Neural cell (in vitro differentiated cells): ENCODE data around the gene INPP5A. TPM values are rescaled to one million over a fixed set of nuclear protein-coding genes. Genes with fewer than 3 reads are reported as not detected.

ENCODE experiments used
- H2AFZ ChIP-seq: fragments of 200-600, 300-800 bp; sonication (generic), shearing (Covaris generic); 2 replicates; pipeline ENCODE4 v1.6.0; 2014; ENCODE audit warnings: low read depth, mild to moderate bottlenecking, antibody characterized with exemption, low read length, moderate library complexity
- H3F3A ChIP-seq: fragments of 200-600 bp; shearing (Covaris generic); 2 replicates; pipeline ENCODE4 v1.6.1; 2016; ENCODE audit warnings: mild to moderate bottlenecking, moderate library complexity, mixed read lengths, antibody characterized with exemption, low read length; ENCODE audit not compliant: insufficient read depth, poor library complexity, severe bottlenecking
- H3K27ac ChIP-seq: fragments of 200-600, 300-800 bp; sonication (generic), shearing (Covaris generic); 2 replicates; pipeline ENCODE4 v1.5.1; 2014; ENCODE audit warnings: mild to moderate bottlenecking, low read length, moderate library complexity
- H3K27me3 ChIP-seq: fragments of 300-800, 200-600 bp; sonication (generic), shearing (Covaris generic); 2 replicates; pipeline ENCODE4 v1.6.0; 2014; ENCODE audit warnings: mild to moderate bottlenecking, low read depth, low read length, moderate library complexity; ENCODE audit not compliant: insufficient read depth
- H3K36me3 ChIP-seq: fragments of 300-800, 200-600 bp; sonication (generic), shearing (Covaris generic); 2 replicates; pipeline ENCODE4 v1.5.1; 2014; ENCODE audit warnings: mild to moderate bottlenecking, antibody characterized with exemption, low read length, moderate library complexity; ENCODE audit not compliant: insufficient read depth
- H3K4me2 ChIP-seq: fragments of 300-800, 200-600 bp; sonication (generic), shearing (Covaris generic); 2 replicates; pipeline ENCODE4 v1.6.0; 2014; ENCODE audit warnings: mild to moderate bottlenecking, low read length
- H3K4me3 ChIP-seq: fragments of 300-800, 200-600 bp; sonication (generic), shearing (Covaris generic); 2 replicates; pipeline ENCODE4 v1.5.1; 2014; ENCODE audit warnings: mild to moderate bottlenecking, low read length, moderate library complexity
- H3K79me2 ChIP-seq: fragments of 200-600 bp; shearing (Covaris generic); replicated peaks from 2 replicates; pipeline ENCODE4 v1.6.0; 2014; ENCODE audit warnings: mild to moderate bottlenecking, low read length, moderate library complexity; ENCODE audit not compliant: insufficient read depth
- H3K9ac ChIP-seq: fragments of 300-800, 200-600 bp; sonication (generic), shearing (Covaris generic); 2 replicates; pipeline ENCODE4 v1.6.1; 2016; ENCODE audit warnings: mild to moderate bottlenecking, low read length, mixed read lengths
- H3K9me2 ChIP-seq: fragments of 200-600 bp; shearing (Covaris generic); 2 replicates; pipeline ENCODE4 v1.6.1; 2016; ENCODE audit warnings: mild to moderate bottlenecking, low read length, mixed read lengths; ENCODE audit not compliant: insufficient read depth
- H3K9me3 ChIP-seq: fragments of 200-600, 300-800 bp; sonication (generic), shearing (Covaris generic); 2 replicates; pipeline ENCODE4 v1.6.1; 2016; ENCODE audit warnings: mild to moderate bottlenecking, mixed run types, low read length, moderate library complexity, mixed read lengths
- H4K20me1 ChIP-seq: fragments of 200-600 bp; shearing (Covaris generic); 2 replicates; pipeline ENCODE4 v1.6.1; 2016; ENCODE audit warnings: mild to moderate bottlenecking, mixed run types; ENCODE audit not compliant: insufficient read depth
- EP300 ChIP-seq: fragments of 450-650 bp; conservative IDR thresholded peaks from 2 replicates; pipeline ENCODE4 v1.6.1; 2014; ENCODE audit warnings: antibody characterized with exemption, mild to moderate bottlenecking, moderate library complexity; ENCODE audit not compliant: poor library complexity, severe bottlenecking
- EZH2 ChIP-seq: fragments of 200-600, 300-800 bp; shearing (Covaris generic), sonication (generic); IDR thresholded peaks from 2 replicates; pipeline ENCODE4 v1.6.1; 2014; ENCODE audit warnings: antibody characterized with exemption, low read length, borderline replicate concordance, mild to moderate bottlenecking; ENCODE audit not compliant: insufficient read depth, poor library complexity, severe bottlenecking
- MXI1 ChIP-seq: fragments of 450-650 bp; conservative IDR thresholded peaks from 2 replicates; pipeline ENCODE4 v1.6.1; 2014; ENCODE audit warnings: antibody characterized with exemption, mild to moderate bottlenecking; ENCODE audit not compliant: poor library complexity, severe bottlenecking
- POLR2AphosphoS5 ChIP-seq: IDR thresholded peaks from 2 replicates; pipeline ENCODE4 v1.6.1; 2012
- RAD21 ChIP-seq: fragments of 450-650 bp; conservative IDR thresholded peaks from 2 replicates; pipeline ENCODE4 v1.6.1; 2014; ENCODE audit warnings: antibody characterized with exemption, mild to moderate bottlenecking, moderate library complexity
- REST ChIP-seq: IDR thresholded peaks from 2 replicates; pipeline ENCODE4 v1.6.1; 2012; ENCODE audit warnings: borderline replicate concordance
- SMC3 ChIP-seq: fragments of 450-650 bp; conservative IDR thresholded peaks from 2 replicates; pipeline ENCODE4 v1.6.1; 2014; ENCODE audit warnings: antibody characterized with exemption, mild to moderate bottlenecking, moderate library complexity; ENCODE audit not compliant: poor library complexity
- TAF1 ChIP-seq: IDR thresholded peaks from 2 replicates; pipeline ENCODE4 v1.6.1; 2012; ENCODE audit warnings: low read depth
- polyA plus RNA-seq: library from polyadenylated mRNA; depleted of rRNA; stranded (reverse); fragments of >200 nt; gene quantifications from 2 replicates; pipeline ENCODE4 v1.2.3, GENCODE V29; 2014
- TF ChIP-seq, protein P1 (sequence below): fragments of 450-650 bp; IDR thresholded peaks from 2 replicates; pipeline ENCODE4 v1.5.1; 2014; ENCODE audit warnings: antibody characterized with exemption, mild to moderate bottlenecking, moderate library complexity; ENCODE audit not compliant: poor library complexity, severe bottlenecking

The INPP5A gene
- polyA plus RNA-seq, 1 donor from 2014 or later: 48.8 TPM

DNA sequence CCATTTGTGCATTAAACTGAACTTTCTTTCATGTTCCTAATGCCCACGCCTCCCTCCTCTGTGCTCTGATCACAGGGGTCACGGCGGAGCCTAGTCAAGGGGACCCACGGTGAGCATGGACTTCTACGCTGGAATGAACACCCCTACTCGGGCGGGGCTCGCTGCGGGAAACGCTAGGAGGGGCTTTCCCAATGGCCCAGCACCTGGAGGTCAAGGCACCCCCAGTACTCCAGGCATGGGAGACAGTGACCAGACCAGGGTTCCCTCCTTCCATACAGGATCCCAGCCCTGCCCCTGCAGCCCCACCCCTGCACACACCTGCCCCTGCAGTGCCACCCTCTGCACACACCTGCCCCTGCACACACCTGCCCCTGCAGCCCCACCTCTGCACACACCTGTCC is 275.4 kb downstream of the INPP5A start:
- H4K20me1 ChIP-seq: no peaks in the 10 kb centered on the region
- H3K9me2 ChIP-seq: no peaks in the 10 kb centered on the region
- H3K27me3 ChIP-seq: no peaks in the 10 kb centered on the region
- no peaks in the 10 kb centered on the region for H3F3A ChIP-seq
- H3K27ac ChIP-seq: no peak overlapping the region
- H3K79me2 ChIP-seq: no peaks in the 10 kb centered on the region
- H2AFZ ChIP-seq: no peak overlapping the region
- no peaks in the 10 kb centered on the region for H3K36me3 ChIP-seq
- no peaks in the 10 kb centered on the region for H3K9me3 ChIP-seq
- no peak overlapping the region for H3K9ac ChIP-seq
- H3K4me3 ChIP-seq: no peak overlapping the region
- no peak overlapping the region for H3K4me2 ChIP-seq
- TF ChIP-seq SMC3: no peak
- no peak for TF ChIP-seq POLR2AphosphoS5
- TF ChIP-seq TAF1: no peak
- no peak for TF ChIP-seq RAD21
- TF ChIP-seq EP300: no peak
- no peak for TF ChIP-seq EZH2
- no peak for TF ChIP-seq MXI1

- Histone ChIP-seq H3K4me3 (no peak overlapping the region), H3K9me3 (no peaks in the 10 kb centered on the region), H3K79me2 (no peaks in the 10 kb centered on the region), H3K27me3 (no peaks in the 10 kb centered on the region), H3K36me3 (no peaks in the 10 kb centered on the region), H3F3A (no peaks in the 10 kb centered on the region), H3K4me2 (no peak overlapping the region), H3K27ac (no peak overlapping the region), H3K9me2 (no peaks in the 10 kb centered on the region), H2AFZ (no peak overlapping the region), H3K9ac (no peak overlapping the region), H4K20me1 (no peaks in the 10 kb centered on the region)
- no peak for TF ChIP-seq EZH2
- no peak for TF ChIP-seq POLR2AphosphoS5
- no peak for TF ChIP-seq RAD21
- TF ChIP-seq, protein P1, sequence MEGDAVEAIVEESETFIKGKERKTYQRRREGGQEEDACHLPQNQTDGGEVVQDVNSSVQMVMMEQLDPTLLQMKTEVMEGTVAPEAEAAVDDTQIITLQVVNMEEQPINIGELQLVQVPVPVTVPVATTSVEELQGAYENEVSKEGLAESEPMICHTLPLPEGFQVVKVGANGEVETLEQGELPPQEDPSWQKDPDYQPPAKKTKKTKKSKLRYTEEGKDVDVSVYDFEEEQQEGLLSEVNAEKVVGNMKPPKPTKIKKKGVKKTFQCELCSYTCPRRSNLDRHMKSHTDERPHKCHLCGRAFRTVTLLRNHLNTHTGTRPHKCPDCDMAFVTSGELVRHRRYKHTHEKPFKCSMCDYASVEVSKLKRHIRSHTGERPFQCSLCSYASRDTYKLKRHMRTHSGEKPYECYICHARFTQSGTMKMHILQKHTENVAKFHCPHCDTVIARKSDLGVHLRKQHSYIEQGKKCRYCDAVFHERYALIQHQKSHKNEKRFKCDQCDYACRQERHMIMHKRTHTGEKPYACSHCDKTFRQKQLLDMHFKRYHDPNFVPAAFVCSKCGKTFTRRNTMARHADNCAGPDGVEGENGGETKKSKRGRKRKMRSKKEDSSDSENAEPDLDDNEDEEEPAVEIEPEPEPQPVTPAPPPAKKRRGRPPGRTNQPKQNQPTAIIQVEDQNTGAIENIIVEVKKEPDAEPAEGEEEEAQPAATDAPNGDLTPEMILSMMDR: no peak
- TF ChIP-seq EP300: no peak
- no peak for TF ChIP-seq TAF1
- no peak for TF ChIP-seq REST
- TF ChIP-seq MXI1: no peak
- TF ChIP-seq SMC3: no peak
These were observed 276.2 kb downstream of the INPP5A start for GRCh38 chr10:132813560-132814468.
